Mesendoderm (in vitro differentiated cells): Measurements from ENCODE around the gene FBLIM1.
"Not testable (repeated sequence)": the region's sequence is repeated elsewhere in the genome, so short reads cannot be mapped to it uniquely, and the experiment has no call there.

Experiments used
- DNase-seq: peaks from one replicate; pipeline ENCODE4 v3.0.0; 2013
- H2AK5ac ChIP-seq: 2 replicates; pipeline ENCODE4 v1.6.1; 2013; ENCODE audit warnings: low read length, inconsistent platforms
- H2BK120ac ChIP-seq: 2 replicates; pipeline ENCODE4 v1.6.1; 2013; ENCODE audit warnings: low read depth, mild to moderate bottlenecking, low read length, moderate library complexity, mixed read lengths
- H2BK15ac ChIP-seq: replicated peaks from 2 replicates; pipeline ENCODE4 v1.6.1; 2013; ENCODE audit warnings: low read depth, mild to moderate bottlenecking, moderate library complexity
- H2BK5ac ChIP-seq: 2 replicates; pipeline ENCODE4 v1.6.1; 2013; ENCODE audit warnings: low read length, inconsistent platforms
- H3K18ac ChIP-seq: 2 replicates; pipeline ENCODE4 v1.6.1; 2013; ENCODE audit warnings: mild to moderate bottlenecking, low read length, mixed read lengths
- H3K23ac ChIP-seq: one replicate; pipeline ENCODE4 v1.6.1; 2013; ENCODE audit warnings: low read length
- H3K27ac ChIP-seq: 2 replicates; pipeline ENCODE4 v1.5.1; 2013; ENCODE audit warnings: low read depth, mild to moderate bottlenecking, inconsistent platforms, low read length, moderate library complexity
- H3K27me3 ChIP-seq: 2 replicates; pipeline ENCODE4 v1.6.1; 2013; ENCODE audit warnings: low read length, control low read depth, mild to moderate bottlenecking, inconsistent platforms; ENCODE audit not compliant: insufficient read depth, poor library complexity
- H3K36me3 ChIP-seq: 2 replicates; pipeline ENCODE4 v1.6.1; 2013; ENCODE audit warnings: low read length, inconsistent platforms; ENCODE audit not compliant: control insufficient read depth, insufficient read depth
- H3K4ac ChIP-seq: one replicate; pipeline ENCODE4 v1.6.1; 2013; ENCODE audit warnings: low read depth, mild to moderate bottlenecking, low read length, moderate library complexity
- H3K4me1 ChIP-seq: 2 replicates; pipeline ENCODE4 v1.6.1; 2013; ENCODE audit warnings: low read depth, low read length, inconsistent platforms; ENCODE audit not compliant: control insufficient read depth
- H3K4me2 ChIP-seq: 2 replicates; pipeline ENCODE4 v1.6.1; 2013; ENCODE audit warnings: low read length
- H3K4me3 ChIP-seq: 2 replicates; pipeline ENCODE4 v1.5.1; 2013; ENCODE audit warnings: mild to moderate bottlenecking, low read length
- H3K56ac ChIP-seq: one replicate; pipeline ENCODE4 v1.6.1; 2013; ENCODE audit warnings: low read length
- H3K79me1 ChIP-seq: 2 replicates; pipeline ENCODE4 v1.6.1; 2013; ENCODE audit warnings: low read length, inconsistent platforms
- H3K79me2 ChIP-seq: 2 replicates; pipeline ENCODE4 v1.6.1; 2013; ENCODE audit warnings: mild to moderate bottlenecking, low read length; ENCODE audit not compliant: control insufficient read depth, insufficient read depth
- H3K9ac ChIP-seq: 2 replicates; pipeline ENCODE4 v1.6.1; 2013; ENCODE audit warnings: low read length, inconsistent platforms
- H4K5ac ChIP-seq: one replicate; pipeline ENCODE4 v1.6.1; 2013; ENCODE audit warnings: low read length
- H4K8ac ChIP-seq: one replicate; pipeline ENCODE4 v1.6.1; 2013; ENCODE audit warnings: low read depth, mild to moderate bottlenecking, control low read depth, low read length, moderate library complexity
- WGBS: extraction: QIAGEN DNeasy Blood & Tissue Kit; methylation state at CpG from one replicate; pipeline ENCODE4 v1.1.7; 2013; ENCODE audit warnings: low lambda C conversion rate, missing lambda C conversion rate; ENCODE audit not compliant: insufficient coverage; ENCODE audit errors: extremely low coverage; 5-methylcytosine and 5-hydroxymethylcytosine counted together

The FBLIM1 gene

GRCh38 chr1:15807549-15807948 lies 49.0 kb downstream of the FBLIM1 start, which contains the start of gene UQCRHL:
Gene UQCRHL (minus strand): TSS chr1:15807649. CDS start chr1:15807649, 0 bp downstream.
- not testable (repeated sequence) for DNase-seq, H3K4me1 ChIP-seq, H3K23ac ChIP-seq, H3K9ac ChIP-seq, H3K18ac ChIP-seq, H3K27me3 ChIP-seq, H3K79me1 ChIP-seq, H3K27ac ChIP-seq, H4K5ac ChIP-seq, H2BK120ac ChIP-seq, H4K8ac ChIP-seq, H2BK15ac ChIP-seq, H3K79me2 ChIP-seq, H2BK5ac ChIP-seq, H3K4me2 ChIP-seq, H3K36me3 ChIP-seq, H3K4me3 ChIP-seq, H3K4ac ChIP-seq, H2AK5ac ChIP-seq
- peak within 1 kb of the TSS; percentile 30 for H3K56ac ChIP-seq
- WGBS = no CpG with 5 or more reads among the region's 11 CpGs

GRCh38 chr1:15808955-15809354 lies 50.4 kb downstream of the FBLIM1 start:
- H3K4ac ChIP-seq = no peak overlapping the region
- H3K56ac ChIP-seq = peak overlapping the region; percentile 12
- no peak overlapping the region for H3K4me2 ChIP-seq
- no CpG with 5 or more reads among the region's 1 CpG for WGBS
- no peaks in the 10 kb centered on the region for H3K79me1 ChIP-seq
- no peak overlapping the region for H3K4me3 ChIP-seq
- H4K5ac ChIP-seq = no peak overlapping the region
- H2AK5ac ChIP-seq = no peak overlapping the region
- H3K79me2 ChIP-seq = no peaks in the 10 kb centered on the region
- H3K4me1 ChIP-seq = no peaks in the 10 kb centered on the region
- H2BK15ac ChIP-seq = no peak overlapping the region
- H3K36me3 ChIP-seq = no peaks in the 10 kb centered on the region
- H4K8ac ChIP-seq = no peak overlapping the region
- no peaks in the 10 kb centered on the region for H3K27me3 ChIP-seq
- no peak overlapping the region for H3K9ac ChIP-seq
- no peak overlapping the region for H3K23ac ChIP-seq
- no peak overlapping the region for H2BK5ac ChIP-seq
- no peak overlapping the region for H2BK120ac ChIP-seq
- H3K27ac ChIP-seq = no peak overlapping the region
- no peak overlapping the region for H3K18ac ChIP-seq
- DNase-seq = peak; percentile 90

GRCh38 chr1:15810073-15810472 lies 51.5 kb downstream of the FBLIM1 start:
- Histone ChIP-seq H3K18ac (no peak overlapping the region), H3K4me2 (no peak overlapping the region), H2BK15ac (no peak overlapping the region), H3K9ac (no peak overlapping the region), H2AK5ac (no peak overlapping the region), H3K27ac (no peak overlapping the region), H3K4me1 (no peaks in the 10 kb centered on the region), H3K36me3 (no peaks in the 10 kb centered on the region), H3K4me3 (no peak overlapping the region), H2BK120ac (no peak overlapping the region), H3K4ac (no peak overlapping the region), H3K27me3 (no peaks in the 10 kb centered on the region), H4K5ac (no peak overlapping the region), H3K79me1 (no peaks in the 10 kb centered on the region), H3K23ac (no peak overlapping the region), H3K56ac (no peak overlapping the region), H2BK5ac (no peak overlapping the region), H4K8ac (no peak overlapping the region), H3K79me2 (no peaks in the 10 kb centered on the region)
- DNase-seq = no peak
- no CpG with 5 or more reads among the region's 1 CpG for WGBS

GRCh38 chr1:15816674-15817073 lies 58.1 kb downstream of the FBLIM1 start:
- DNase-seq = no peak

GRCh38 chr1:15820478-15820877 lies 61.9 kb downstream of the FBLIM1 start:
- Histone ChIP-seq H3K79me1 (no peaks in the 10 kb centered on the region), H2BK5ac (no peak overlapping the region), H3K4ac (no peak overlapping the region), H4K8ac (no peak overlapping the region), H3K27ac (no peak overlapping the region), H2AK5ac (no peak overlapping the region), H3K79me2 (no peaks in the 10 kb centered on the region), H3K36me3 (no peaks in the 10 kb centered on the region), H4K5ac (no peak overlapping the region), H3K18ac (no peak overlapping the region), H3K4me3 (no peak overlapping the region), H2BK120ac (no peak overlapping the region), H3K27me3 (no peaks in the 10 kb centered on the region), H3K23ac (no peak overlapping the region), H3K4me1 (no peaks in the 10 kb centered on the region), H3K9ac (no peak overlapping the region), H2BK15ac (no peak overlapping the region), H3K4me2 (no peak overlapping the region), H3K56ac (no peak overlapping the region)
- no peak for DNase-seq
- WGBS = no CpG with 5 or more reads among the region's 3 CpGs

More at GRCh38 chr1:15816674-15817073, 58.1 kb downstream of the FBLIM1 start:
- no CpG with 5 or more reads among the region's 5 CpGs for WGBS
- H3K79me2 ChIP-seq = no peaks in the 10 kb centered on the region
- H3K9ac ChIP-seq = no peak overlapping the region
- H3K4me3 ChIP-seq = no peak overlapping the region
- H3K4ac ChIP-seq = no peak overlapping the region
- no peak overlapping the region for H3K4me2 ChIP-seq
- H3K18ac ChIP-seq = no peak overlapping the region
- H3K56ac ChIP-seq = no peak overlapping the region
- no peak overlapping the region for H4K5ac ChIP-seq
- H4K8ac ChIP-seq = no peak overlapping the region
- no peaks in the 10 kb centered on the region for H3K27me3 ChIP-seq
- H3K79me1 ChIP-seq = no peaks in the 10 kb centered on the region
- no peaks in the 10 kb centered on the region for H3K4me1 ChIP-seq
- no peaks in the 10 kb centered on the region for H3K36me3 ChIP-seq
- no peak overlapping the region for H2BK120ac ChIP-seq
- no peak overlapping the region for H2BK5ac ChIP-seq
- H2AK5ac ChIP-seq = no peak overlapping the region
- H2BK15ac ChIP-seq = no peak overlapping the region
- H3K23ac ChIP-seq = no peak overlapping the region
- no peak overlapping the region for H3K27ac ChIP-seq

- Histone ChIP-seq H2BK15ac (no peak overlapping the region), H3K36me3 (no peaks in the 10 kb centered on the region), H3K23ac (no peak overlapping the region), H3K4me3 (no peak overlapping the region), H3K27me3 (no peaks in the 10 kb centered on the region), H3K9ac (no peak overlapping the region), H3K4me1 (no peaks in the 10 kb centered on the region), H3K18ac (no peak overlapping the region), H3K79me2 (no peaks in the 10 kb centered on the region), H3K4ac (no peak overlapping the region), H3K56ac (no peak overlapping the region), H4K5ac (no peak overlapping the region), H2BK5ac (no peak overlapping the region), H3K27ac (no peak overlapping the region), H2BK120ac (no peak overlapping the region), H3K79me1 (no peaks in the 10 kb centered on the region), H2AK5ac (no peak overlapping the region), H4K8ac (no peak overlapping the region), H3K4me2 (no peak overlapping the region)
- no peak for DNase-seq
Observed at GRCh38 chr1:15825800-15826199, 67.2 kb downstream of the FBLIM1 start.
